ENCODE measurements around the gene HDGFL1.

- TF ChIP-seq POLR2A (IDR thresholded peaks at IDR 0.05) (no peak), EP300 (IDR thresholded peaks at IDR 0.05) (no peak), CTCF (IDR thresholded peaks at IDR 0.05) (no peak)
Measured at GRCh38 chr6:22612236-22612635, 42.9 kb downstream of the HDGFL1 start.

All from tibial nerve (tissue), 4 donors.